HepG2 (cell line): Measurements from ENCODE around the gene MRPL38. TPM values are rescaled to one million over a fixed set of nuclear protein-coding genes. Genes with fewer than 3 reads are reported as not detected.

Source experiments
- ATF7-NPFF ChIP-seq: sonication (generic); formaldehyde crosslinking; IDR thresholded peaks from 2 replicates; pipeline ENCODE4 v1.8.1; 2023; ENCODE audit warnings: mild to moderate bottlenecking, low read depth, missing genetic modification reagents, moderate library complexity
- CCAR2 ChIP-seq: fragments of 200-400 bp; formaldehyde crosslinking; optimal IDR thresholded peaks from 2 replicates; pipeline ENCODE3; 2018; ENCODE audit warnings: low read depth, mild to moderate bottlenecking, low read length, moderate library complexity
- KAT2B ChIP-seq: fragments of 150-350 bp; IDR thresholded peaks from 2 replicates; pipeline ENCODE4 v1.6.1; 2014; ENCODE audit warnings: low read depth, low read length, borderline replicate concordance
- KMT2A ChIP-seq: sonication (generic); formaldehyde crosslinking; IDR thresholded peaks from 2 replicates; pipeline ENCODE4 v1.4.0; 2020; ENCODE audit warnings: missing genetic modification reagents
- MED8 ChIP-seq: sonication (generic); formaldehyde crosslinking; IDR thresholded peaks from 2 replicates; pipeline ENCODE4 v1.8.1; 2023; ENCODE audit warnings: mild to moderate bottlenecking, missing genetic modification reagents; ENCODE audit not compliant: insufficient replicate concordance
- NFE2 ChIP-seq: sonication (generic); formaldehyde crosslinking; IDR thresholded peaks from 2 replicates; pipeline ENCODE4 v1.4.0; 2020; ENCODE audit warnings: missing genetic modification reagents
- PLRG1 ChIP-seq: fragments of 450-650 bp; conservative IDR thresholded peaks from 2 replicates; pipeline ENCODE4 v1.6.1; 2016
- SCMH1 ChIP-seq: sonication (generic); formaldehyde crosslinking; IDR thresholded peaks from 2 replicates; pipeline ENCODE4 v1.9.0; 2021; ENCODE audit warnings: missing genetic modification reagents, mild to moderate bottlenecking, borderline replicate concordance
- TBX2 ChIP-seq: sonication (generic); formaldehyde crosslinking; IDR thresholded peaks from 2 replicates; pipeline ENCODE4 v1.5.0; 2020; ENCODE audit warnings: missing genetic modification reagents, mild to moderate bottlenecking, borderline replicate concordance
- ZNF614 ChIP-seq: IDR thresholded peaks from 2 replicates; pipeline ENCODE4 v1.6.1; 2018; ENCODE audit warnings: missing biosample characterization, missing genetic modification reagents, inconsistent platforms, borderline replicate concordance
- ZNF644 ChIP-seq: IDR thresholded peaks from 2 replicates; pipeline ENCODE4 v1.6.1; 2016; ENCODE audit warnings: low read depth
- ZNF660 ChIP-seq: sonication (generic); formaldehyde crosslinking; IDR thresholded peaks from 2 replicates; pipeline ENCODE4 v1.5.1; 2020; ENCODE audit warnings: mild to moderate bottlenecking, low read depth, missing genetic modification reagents, borderline replicate concordance
- polyA plus RNA-seq, 8 experiments: library from polyadenylated mRNA; depleted of rRNA in 3 of 8; stranded (reverse) in 7 of 8; unstranded in 1 of 8; fragments of >200 nt; fragmentation: Illumina TruSeq in 4 of 8; extraction: Trizol in 4 of 8; gene quantifications; 2 replicates each; pipeline versions ENCODE4 v1.2.1 to v1.2.3, GENCODE V29; 2011 to 2016; ENCODE audit warnings: low read depth in 4 of 8, missing spikeins in 1 of 8, mixed read lengths in 1 of 8; ENCODE audit not compliant: insufficient read depth in 1 of 8
- total RNA-seq, 5 experiments: library from RNA; depleted of rRNA; stranded (reverse); fragments of >200 nt; fragmentation: Illumina TruSeq; extraction: Trizol; gene quantifications; 2 replicates each; pipeline ENCODE4 v1.2.3, GENCODE V29; 2016; ENCODE audit warnings: low read depth in 1 of 5
- TF ChIP-seq, protein P1 (sequence below): sonication (generic); formaldehyde crosslinking; IDR thresholded peaks from 2 replicates; pipeline ENCODE4 v1.4.0; 2020; ENCODE audit warnings: mild to moderate bottlenecking, missing genetic modification reagents, borderline replicate concordance
- TF ChIP-seq, protein P2 (sequence below): sonication (generic); formaldehyde crosslinking; IDR thresholded peaks from 2 replicates; pipeline ENCODE4 v1.9.0; 2021; ENCODE audit warnings: missing genetic modification reagents, mild to moderate bottlenecking, borderline replicate concordance
- TF ChIP-seq, protein P3 (sequence below): IDR thresholded peaks from 2 replicates; pipeline ENCODE4 v1.6.1; 2016
- TF ChIP-seq, protein P4 (sequence below): sonication (generic); IDR thresholded peaks from 2 replicates; pipeline ENCODE4 v1.6.1; 2016; ENCODE audit warnings: low read depth, borderline replicate concordance
- TF ChIP-seq, protein P5 (sequence below): sonication (generic); formaldehyde crosslinking; IDR thresholded peaks from 2 replicates; pipeline ENCODE4 v1.5.0; 2020; ENCODE audit warnings: mild to moderate bottlenecking, missing genetic modification reagents

The MRPL38 gene
- total and polyA plus RNA-seq, 2 of the 13 experiments (the other 11 are each of a cell fraction or from before 2014, with no cell fraction given): 83.7 to 125 TPM

DNA sequence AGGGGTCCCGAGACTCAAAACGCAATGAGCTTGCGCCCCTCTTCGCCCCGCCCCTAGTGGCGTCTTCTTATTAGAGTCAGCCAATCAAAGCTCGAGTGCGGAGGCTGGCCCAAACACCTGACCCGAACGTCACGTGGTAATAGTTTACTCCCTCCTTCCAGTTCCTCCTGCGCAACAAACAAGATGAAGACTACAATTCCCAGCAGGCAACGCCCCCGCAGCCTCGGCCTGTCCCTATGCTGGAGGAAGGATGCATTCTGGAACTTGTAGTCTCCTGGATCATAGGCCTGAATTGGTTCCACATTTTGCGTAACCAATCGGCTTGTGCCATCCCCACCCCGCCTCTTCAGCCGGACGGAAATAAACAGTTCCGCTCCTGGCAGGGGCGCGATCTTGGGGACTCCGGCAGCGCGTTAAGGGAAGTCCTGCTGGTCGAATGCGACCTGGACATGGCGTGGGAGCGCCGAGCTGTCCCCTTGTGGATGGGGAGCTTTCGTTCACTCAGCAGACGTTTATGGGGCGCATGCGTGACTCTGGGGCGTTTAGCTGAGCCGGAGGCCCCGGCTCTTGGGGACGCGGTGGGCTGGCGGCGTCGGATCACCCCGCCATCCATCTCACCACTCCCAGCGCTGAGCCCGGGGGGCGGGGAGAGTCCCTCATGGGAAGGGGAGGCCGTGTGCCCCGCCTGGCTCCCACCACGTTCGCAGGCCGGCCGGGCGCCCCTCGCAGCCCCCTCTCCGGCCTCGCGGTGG, 49.2 kb downstream of the MRPL38 start, which contains the start of gene WBP2 (continued):
- TF ChIP-seq, protein P1, sequence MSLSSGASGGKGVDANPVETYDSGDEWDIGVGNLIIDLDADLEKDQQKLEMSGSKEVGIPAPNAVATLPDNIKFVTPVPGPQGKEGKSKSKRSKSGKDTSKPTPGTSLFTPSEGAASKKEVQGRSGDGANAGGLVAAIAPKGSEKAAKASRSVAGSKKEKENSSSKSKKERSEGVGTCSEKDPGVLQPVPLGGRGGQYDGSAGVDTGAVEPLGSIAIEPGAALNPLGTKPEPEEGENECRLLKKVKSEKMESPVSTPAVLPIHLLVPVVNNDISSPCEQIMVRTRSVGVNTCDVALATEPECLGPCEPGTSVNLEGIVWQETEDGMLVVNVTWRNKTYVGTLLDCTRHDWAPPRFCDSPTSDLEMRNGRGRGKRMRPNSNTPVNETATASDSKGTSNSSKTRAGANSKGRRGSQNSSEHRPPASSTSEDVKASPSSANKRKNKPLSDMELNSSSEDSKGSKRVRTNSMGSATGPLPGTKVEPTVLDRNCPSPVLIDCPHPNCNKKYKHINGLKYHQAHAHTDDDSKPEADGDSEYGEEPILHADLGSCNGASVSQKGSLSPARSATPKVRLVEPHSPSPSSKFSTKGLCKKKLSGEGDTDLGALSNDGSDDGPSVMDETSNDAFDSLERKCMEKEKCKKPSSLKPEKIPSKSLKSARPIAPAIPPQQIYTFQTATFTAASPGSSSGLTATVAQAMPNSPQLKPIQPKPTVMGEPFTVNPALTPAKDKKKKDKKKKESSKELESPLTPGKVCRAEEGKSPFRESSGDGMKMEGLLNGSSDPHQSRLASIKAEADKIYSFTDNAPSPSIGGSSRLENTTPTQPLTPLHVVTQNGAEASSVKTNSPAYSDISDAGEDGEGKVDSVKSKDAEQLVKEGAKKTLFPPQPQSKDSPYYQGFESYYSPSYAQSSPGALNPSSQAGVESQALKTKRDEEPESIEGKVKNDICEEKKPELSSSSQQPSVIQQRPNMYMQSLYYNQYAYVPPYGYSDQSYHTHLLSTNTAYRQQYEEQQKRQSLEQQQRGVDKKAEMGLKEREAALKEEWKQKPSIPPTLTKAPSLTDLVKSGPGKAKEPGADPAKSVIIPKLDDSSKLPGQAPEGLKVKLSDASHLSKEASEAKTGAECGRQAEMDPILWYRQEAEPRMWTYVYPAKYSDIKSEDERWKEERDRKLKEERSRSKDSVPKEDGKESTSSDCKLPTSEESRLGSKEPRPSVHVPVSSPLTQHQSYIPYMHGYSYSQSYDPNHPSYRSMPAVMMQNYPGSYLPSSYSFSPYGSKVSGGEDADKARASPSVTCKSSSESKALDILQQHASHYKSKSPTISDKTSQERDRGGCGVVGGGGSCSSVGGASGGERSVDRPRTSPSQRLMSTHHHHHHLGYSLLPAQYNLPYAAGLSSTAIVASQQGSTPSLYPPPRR: peak; percentile 78
- TF ChIP-seq, protein P2, sequence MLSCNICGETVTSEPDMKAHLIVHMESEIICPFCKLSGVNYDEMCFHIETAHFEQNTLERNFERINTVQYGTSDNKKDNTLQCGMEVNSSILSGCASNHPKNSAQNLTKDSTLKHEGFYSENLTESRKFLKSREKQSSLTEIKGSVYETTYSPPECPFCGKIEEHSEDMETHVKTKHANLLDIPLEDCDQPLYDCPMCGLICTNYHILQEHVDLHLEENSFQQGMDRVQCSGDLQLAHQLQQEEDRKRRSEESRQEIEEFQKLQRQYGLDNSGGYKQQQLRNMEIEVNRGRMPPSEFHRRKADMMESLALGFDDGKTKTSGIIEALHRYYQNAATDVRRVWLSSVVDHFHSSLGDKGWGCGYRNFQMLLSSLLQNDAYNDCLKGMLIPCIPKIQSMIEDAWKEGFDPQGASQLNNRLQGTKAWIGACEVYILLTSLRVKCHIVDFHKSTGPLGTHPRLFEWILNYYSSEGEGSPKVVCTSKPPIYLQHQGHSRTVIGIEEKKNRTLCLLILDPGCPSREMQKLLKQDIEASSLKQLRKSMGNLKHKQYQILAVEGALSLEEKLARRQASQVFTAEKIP (CRISPR knock-in tag): no peak
- TF ChIP-seq SCMH1 (CRISPR knock-in tag) (no peak), PLRG1 (no peak), ZNF644 (CRISPR knock-in tag) (no peak), ATF7-NPFF (CRISPR knock-in tag) (peak; percentile 79; the same call in 1 of the 2 replicates), ZNF660 (CRISPR knock-in tag) (no peak), ZNF614 (CRISPR knock-in tag) (peak; percentile 8; the same call in 1 of the 2 replicates), NFE2 (no peak), KMT2A (CRISPR knock-in tag) (peak; percentile 91), CCAR2 (no peak), MED8 (CRISPR knock-in tag) (peak; percentile 86), TBX2 (CRISPR knock-in tag) (peak; percentile 91), KAT2B (no peak)
- TF ChIP-seq, protein P3, sequence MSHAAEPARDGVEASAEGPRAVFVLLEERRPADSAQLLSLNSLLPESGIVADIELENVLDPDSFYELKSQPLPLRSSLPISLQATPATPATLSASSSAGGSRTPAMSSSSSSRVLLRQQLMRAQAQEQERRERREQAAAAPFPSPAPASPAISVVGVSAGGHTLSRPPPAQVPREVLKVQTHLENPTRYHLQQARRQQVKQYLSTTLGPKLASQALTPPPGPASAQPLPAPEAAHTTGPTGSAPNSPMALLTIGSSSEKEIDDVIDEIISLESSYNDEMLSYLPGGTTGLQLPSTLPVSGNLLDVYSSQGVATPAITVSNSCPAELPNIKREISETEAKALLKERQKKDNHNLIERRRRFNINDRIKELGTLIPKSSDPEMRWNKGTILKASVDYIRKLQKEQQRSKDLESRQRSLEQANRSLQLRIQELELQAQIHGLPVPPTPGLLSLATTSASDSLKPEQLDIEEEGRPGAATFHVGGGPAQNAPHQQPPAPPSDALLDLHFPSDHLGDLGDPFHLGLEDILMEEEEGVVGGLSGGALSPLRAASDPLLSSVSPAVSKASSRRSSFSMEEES (CRISPR knock-in tag): peak; percentile 93
- TF ChIP-seq, protein P4, sequence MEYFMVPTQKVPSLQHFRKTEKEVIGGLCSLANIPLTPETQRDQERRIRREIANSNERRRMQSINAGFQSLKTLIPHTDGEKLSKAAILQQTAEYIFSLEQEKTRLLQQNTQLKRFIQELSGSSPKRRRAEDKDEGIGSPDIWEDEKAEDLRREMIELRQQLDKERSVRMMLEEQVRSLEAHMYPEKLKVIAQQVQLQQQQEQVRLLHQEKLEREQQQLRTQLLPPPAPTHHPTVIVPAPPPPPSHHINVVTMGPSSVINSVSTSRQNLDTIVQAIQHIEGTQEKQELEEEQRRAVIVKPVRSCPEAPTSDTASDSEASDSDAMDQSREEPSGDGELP: peak; percentile 70; the same call in 1 of the 2 replicates
- TF ChIP-seq, protein P5, sequence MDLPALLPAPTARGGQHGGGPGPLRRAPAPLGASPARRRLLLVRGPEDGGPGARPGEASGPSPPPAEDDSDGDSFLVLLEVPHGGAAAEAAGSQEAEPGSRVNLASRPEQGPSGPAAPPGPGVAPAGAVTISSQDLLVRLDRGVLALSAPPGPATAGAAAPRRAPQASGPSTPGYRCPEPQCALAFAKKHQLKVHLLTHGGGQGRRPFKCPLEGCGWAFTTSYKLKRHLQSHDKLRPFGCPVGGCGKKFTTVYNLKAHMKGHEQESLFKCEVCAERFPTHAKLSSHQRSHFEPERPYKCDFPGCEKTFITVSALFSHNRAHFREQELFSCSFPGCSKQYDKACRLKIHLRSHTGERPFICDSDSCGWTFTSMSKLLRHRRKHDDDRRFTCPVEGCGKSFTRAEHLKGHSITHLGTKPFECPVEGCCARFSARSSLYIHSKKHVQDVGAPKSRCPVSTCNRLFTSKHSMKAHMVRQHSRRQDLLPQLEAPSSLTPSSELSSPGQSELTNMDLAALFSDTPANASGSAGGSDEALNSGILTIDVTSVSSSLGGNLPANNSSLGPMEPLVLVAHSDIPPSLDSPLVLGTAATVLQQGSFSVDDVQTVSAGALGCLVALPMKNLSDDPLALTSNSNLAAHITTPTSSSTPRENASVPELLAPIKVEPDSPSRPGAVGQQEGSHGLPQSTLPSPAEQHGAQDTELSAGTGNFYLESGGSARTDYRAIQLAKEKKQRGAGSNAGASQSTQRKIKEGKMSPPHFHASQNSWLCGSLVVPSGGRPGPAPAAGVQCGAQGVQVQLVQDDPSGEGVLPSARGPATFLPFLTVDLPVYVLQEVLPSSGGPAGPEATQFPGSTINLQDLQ: peak; percentile 95
